ENCODE data around the gene COL6A1.

DNA sequence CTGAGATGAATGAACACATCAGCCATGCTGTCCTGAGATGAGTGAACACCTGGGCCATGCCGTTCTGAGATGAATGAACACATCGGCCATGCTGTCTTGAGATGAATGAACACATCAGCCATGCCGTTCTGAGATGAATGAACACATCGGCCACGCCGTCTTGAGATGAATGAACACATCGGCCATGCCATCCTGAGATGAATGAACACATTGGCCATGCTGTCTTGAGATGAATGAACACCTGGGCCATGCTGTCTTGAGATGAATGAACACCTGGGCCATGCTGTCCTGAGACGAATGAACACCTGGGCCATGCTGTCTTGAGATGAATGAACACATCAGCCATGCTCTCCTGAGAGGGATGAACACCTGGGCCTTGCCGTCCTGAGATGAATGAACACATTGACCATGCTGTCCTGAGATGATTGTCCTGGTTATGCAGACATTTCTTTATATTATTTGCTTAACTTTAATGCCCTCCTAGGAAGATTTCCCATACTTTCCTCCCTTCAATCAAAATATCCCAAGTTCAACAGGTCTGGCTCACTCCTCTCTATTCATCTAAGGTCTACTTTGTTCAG, 48.6 kb upstream of the COL6A1 start:
- no peak for TF ChIP-seq CTCF (IDR thresholded peaks at IDR 0.05; ENCODE audit: poor library complexity)
- no peak for TF ChIP-seq EZH2 (IDR thresholded peaks at IDR 0.05; ENCODE audit: borderline replicate concordance)
- no peak for TF ChIP-seq EZH2phosphoT487 (IDR thresholded peaks at IDR 0.05; ENCODE audit: low read depth, severe bottlenecking, unreplicated experiment)

Data from hepatocyte (in vitro differentiated cells).